MM.1S (cell line): Measurements from ENCODE around the gene NMRAL1.

Experiments
- DNase-seq: peaks from one replicate; pipeline ENCODE4 v3.0.0-alpha.2; 2015
- H2AFZ ChIP-seq: fragments of 300-600 bp; sonication (generic); 2 replicates; pipeline ENCODE4 v1.6.0; 2016; ENCODE audit warnings: antibody characterized with exemption, low read length
- H3F3A ChIP-seq: fragments of 300-600 bp; sonication (generic); 2 replicates; pipeline ENCODE4 v1.6.1; 2016; ENCODE audit warnings: mild to moderate bottlenecking, antibody characterized with exemption, low read length, moderate library complexity, mixed read lengths; ENCODE audit not compliant: insufficient read depth
- H3K27ac ChIP-seq: fragments of 300-600 bp; sonication (generic); 2 replicates; pipeline ENCODE4 v1.5.1; 2016; ENCODE audit warnings: mild to moderate bottlenecking, low read length
- H3K27me3 ChIP-seq: fragments of 300-600 bp; sonication (generic); replicated peaks from 2 replicates; pipeline ENCODE4 v1.6.0; 2016; ENCODE audit warnings: low read length; ENCODE audit not compliant: insufficient read depth
- H3K36me3 ChIP-seq: fragments of 300-600 bp; sonication (generic); replicated peaks from 2 replicates; pipeline ENCODE4 v1.6.1; 2016; ENCODE audit warnings: mild to moderate bottlenecking, low read length, mixed read lengths; ENCODE audit not compliant: insufficient read depth
- H3K4me1 ChIP-seq: fragments of 300-600 bp; sonication (generic); 2 replicates; pipeline ENCODE4 v1.6.1; 2016; ENCODE audit warnings: low read length, mixed read lengths
- H3K4me2 ChIP-seq: fragments of 300-600 bp; sonication (generic); 2 replicates; pipeline ENCODE4 v1.6.0; 2016; ENCODE audit warnings: low read depth, low read length
- H3K4me3 ChIP-seq: fragments of 300-600 bp; sonication (generic); 2 replicates; pipeline ENCODE4 v1.5.1; 2016; ENCODE audit warnings: low read length, mixed read lengths
- H3K79me2 ChIP-seq: fragments of 300-600 bp; sonication (generic); 2 replicates; pipeline ENCODE4 v1.6.1; 2016; ENCODE audit warnings: mixed run types, low read length, mixed read lengths
- H3K9ac ChIP-seq: fragments of 300-600 bp; sonication (generic); 2 replicates; pipeline ENCODE4 v1.6.1; 2016; ENCODE audit warnings: low read length, mixed read lengths
- H3K9me2 ChIP-seq: fragments of 300-600 bp; sonication (generic); replicated peaks from 2 replicates; pipeline ENCODE4 v1.6.1; 2016; ENCODE audit warnings: mild to moderate bottlenecking, low read length, mixed read lengths; ENCODE audit not compliant: insufficient read depth
- H3K9me3 ChIP-seq: fragments of 300-600 bp; sonication (generic); replicated peaks from 2 replicates; pipeline ENCODE4 v1.6.1; 2016; ENCODE audit warnings: mild to moderate bottlenecking, low read length, mixed read lengths; ENCODE audit not compliant: insufficient read depth
- H4K20me1 ChIP-seq: fragments of 300-600 bp; sonication (generic); 2 replicates; pipeline ENCODE4 v1.6.1; 2016; ENCODE audit warnings: mild to moderate bottlenecking, low read length, moderate library complexity, mixed read lengths; ENCODE audit not compliant: insufficient read depth
- EZH2 ChIP-seq: fragments of 300-600 bp; sonication (generic); optimal IDR thresholded peaks from 2 replicates; pipeline ENCODE3; 2017; ENCODE audit warnings: low read depth, mild to moderate bottlenecking, antibody characterized with exemption, low read length, mixed read lengths
- EZH2phosphoT487 ChIP-seq: fragments of 300-600 bp; sonication (generic); IDR thresholded peaks from 2 replicates; pipeline ENCODE4 v1.6.1; 2018; ENCODE audit warnings: antibody characterized with exemption, low read length
- TF ChIP-seq, protein P1 (sequence below): fragments of 300-600 bp; sonication (generic); IDR thresholded peaks from 2 replicates; pipeline ENCODE4 v1.5.1; 2016; ENCODE audit warnings: antibody characterized with exemption, low read length, mixed read lengths

NMRAL1 gene

DNA sequence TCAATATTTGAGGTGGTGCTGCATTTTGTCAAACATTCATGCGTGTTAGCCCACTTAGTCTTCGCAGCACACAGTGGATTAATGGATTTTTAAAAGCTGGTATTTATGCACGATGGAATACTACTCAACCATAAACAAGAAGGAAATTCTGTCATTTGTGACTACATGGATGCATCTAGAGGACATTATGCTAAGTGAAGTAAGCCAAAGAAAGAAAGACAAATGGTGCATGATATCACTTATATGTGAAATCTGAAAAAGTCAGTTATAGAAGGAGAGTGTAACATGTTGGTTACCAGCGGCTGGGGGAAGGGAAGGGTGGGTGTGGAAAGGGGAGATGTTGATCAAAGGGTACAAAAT is 24.8 kb upstream of the NMRAL1 start:
- Histone ChIP-seq H3K4me2 (no peak overlapping the region), H3K4me3 (no peak overlapping the region), H3F3A (no peaks in the 10 kb centered on the region), H3K4me1 (peaks cover 5% of the 10 kb centered on the region), H3K9ac (no peak overlapping the region), H3K9me2 (no peaks in the 10 kb centered on the region), H3K36me3 (0 out of 2 replicates have a peak, but pooled peaks cover 3% of the 10 kb centered on the region), H4K20me1 (no peaks in the 10 kb centered on the region), H3K27me3 (no peaks in the 10 kb centered on the region), H2AFZ (no peak overlapping the region), H3K27ac (no peak overlapping the region), H3K79me2 (peaks cover 70% of the 10 kb centered on the region), H3K9me3 (no peaks in the 10 kb centered on the region)
- TF ChIP-seq EZH2phosphoT487 (no peak), EZH2 (no peak)
- TF ChIP-seq, protein P1, sequence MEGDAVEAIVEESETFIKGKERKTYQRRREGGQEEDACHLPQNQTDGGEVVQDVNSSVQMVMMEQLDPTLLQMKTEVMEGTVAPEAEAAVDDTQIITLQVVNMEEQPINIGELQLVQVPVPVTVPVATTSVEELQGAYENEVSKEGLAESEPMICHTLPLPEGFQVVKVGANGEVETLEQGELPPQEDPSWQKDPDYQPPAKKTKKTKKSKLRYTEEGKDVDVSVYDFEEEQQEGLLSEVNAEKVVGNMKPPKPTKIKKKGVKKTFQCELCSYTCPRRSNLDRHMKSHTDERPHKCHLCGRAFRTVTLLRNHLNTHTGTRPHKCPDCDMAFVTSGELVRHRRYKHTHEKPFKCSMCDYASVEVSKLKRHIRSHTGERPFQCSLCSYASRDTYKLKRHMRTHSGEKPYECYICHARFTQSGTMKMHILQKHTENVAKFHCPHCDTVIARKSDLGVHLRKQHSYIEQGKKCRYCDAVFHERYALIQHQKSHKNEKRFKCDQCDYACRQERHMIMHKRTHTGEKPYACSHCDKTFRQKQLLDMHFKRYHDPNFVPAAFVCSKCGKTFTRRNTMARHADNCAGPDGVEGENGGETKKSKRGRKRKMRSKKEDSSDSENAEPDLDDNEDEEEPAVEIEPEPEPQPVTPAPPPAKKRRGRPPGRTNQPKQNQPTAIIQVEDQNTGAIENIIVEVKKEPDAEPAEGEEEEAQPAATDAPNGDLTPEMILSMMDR = no peak
- DNase-seq = no peak

DNA sequence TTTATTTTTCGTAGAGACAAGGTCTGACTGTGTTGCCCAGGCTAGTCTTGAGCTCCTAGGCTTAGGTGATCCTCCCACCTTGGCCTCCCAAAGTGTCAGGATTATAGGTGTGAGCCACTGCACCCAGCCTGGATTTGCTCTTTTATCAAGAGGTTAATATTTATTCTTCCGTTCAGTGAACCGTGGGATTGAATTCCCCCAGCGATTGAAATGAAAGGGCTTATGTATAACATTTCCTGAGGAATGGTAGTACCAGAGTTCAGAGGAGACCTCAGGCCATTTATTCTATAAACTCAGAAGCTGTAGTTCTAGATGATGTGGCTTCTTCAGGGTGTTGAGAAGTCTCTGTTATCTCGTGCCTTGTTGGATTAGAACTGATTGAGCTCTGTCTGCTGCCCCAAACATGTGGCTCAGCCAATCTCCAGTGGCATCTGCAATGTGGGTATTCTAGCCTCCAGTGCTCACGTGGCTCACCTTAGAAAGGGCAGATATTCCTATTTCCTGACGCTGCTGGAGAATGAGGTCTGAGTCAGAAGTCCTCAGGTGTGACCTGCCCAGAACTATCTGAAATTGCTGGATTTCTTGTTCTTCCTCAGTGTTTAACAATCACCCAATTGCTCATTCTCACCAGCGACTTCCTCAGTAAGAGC is 24.2 kb upstream of the NMRAL1 start:
- H2AFZ ChIP-seq = no peak overlapping the region
- no peaks in the 10 kb centered on the region for H3F3A ChIP-seq
- H4K20me1 ChIP-seq = no peaks in the 10 kb centered on the region
- no peak for DNase-seq
- H3K27ac ChIP-seq = no peak overlapping the region
- no peak overlapping the region for H3K9ac ChIP-seq
- peaks cover under 1% of the 10 kb centered on the region; the same call in 1 of the 2 replicates for H3K4me1 ChIP-seq
- H3K4me3 ChIP-seq = no peak overlapping the region
- no peaks in the 10 kb centered on the region for H3K9me3 ChIP-seq
- no peaks in the 10 kb centered on the region for H3K9me2 ChIP-seq
- TF ChIP-seq, protein P1 = no peak
- TF ChIP-seq EZH2 (no peak), EZH2phosphoT487 (no peak)
- peaks cover 65% of the 10 kb centered on the region for H3K79me2 ChIP-seq
- no peaks in the 10 kb centered on the region for H3K27me3 ChIP-seq
- H3K36me3 ChIP-seq = 0 out of 2 replicates have a peak, but pooled peaks cover 3% of the 10 kb centered on the region
- no peak overlapping the region for H3K4me2 ChIP-seq

DNA sequence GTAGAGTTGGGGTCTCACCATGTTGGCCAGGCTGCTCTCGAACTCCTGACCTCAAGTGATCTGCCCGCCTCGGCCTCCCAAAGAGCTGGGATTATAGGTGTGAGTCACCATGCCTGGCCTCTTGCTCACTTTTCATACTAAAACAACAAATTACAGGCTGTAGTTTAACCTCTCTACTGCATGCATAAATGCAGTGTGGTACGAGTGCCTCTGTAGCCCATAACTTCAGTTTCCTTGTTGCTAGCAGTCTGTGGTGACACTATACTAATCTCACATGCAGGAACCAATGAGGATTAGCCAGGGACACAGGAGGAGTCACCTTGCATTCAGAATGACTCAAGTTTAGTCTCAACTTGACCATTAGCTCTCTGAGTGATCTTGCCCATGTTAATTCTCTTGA is 21.9 kb upstream of the NMRAL1 start:
- Histone ChIP-seq H3K4me3 (no peak overlapping the region), H3F3A (no peaks in the 10 kb centered on the region), H3K79me2 (peaks cover 60% of the 10 kb centered on the region), H4K20me1 (no peaks in the 10 kb centered on the region), H3K36me3 (0 out of 2 replicates have a peak, but pooled peaks cover 3% of the 10 kb centered on the region), H3K27me3 (no peaks in the 10 kb centered on the region), H3K27ac (no peak overlapping the region), H2AFZ (no peak overlapping the region), H3K9me3 (no peaks in the 10 kb centered on the region), H3K4me1 (no peaks in the 10 kb centered on the region), H3K4me2 (no peak overlapping the region), H3K9ac (no peak overlapping the region), H3K9me2 (no peaks in the 10 kb centered on the region)
- DNase-seq = no peak
- TF ChIP-seq, protein P1 = no peak
- TF ChIP-seq EZH2phosphoT487 (no peak), EZH2 (no peak)
